PC-9 (cell line): ENCODE measurements around the gene LMCD1. TPM values are rescaled to one million over a fixed set of nuclear protein-coding genes. Genes with fewer than 3 reads are reported as not detected.

Source experiments
- BruUV-seq: library from RNA; stranded (reverse); fragments of 400-500 nt; replicated peaks from 2 replicates; lab custom pipeline; 2021; lab: Mats Ljungman, UMichigan
- CTCF ChIA-PET: fragments of 300-600 bp; sonication (Branson Sonifier 250); formaldehyde crosslinking; loops from one replicate; lab custom pipeline; 2022; ENCODE audit warnings: antibody characterized with exemption; lab: Charles Lee
- POLR2A ChIA-PET: fragments of 300-600 bp; sonication (Branson Sonifier 250); formaldehyde crosslinking; loops from one replicate; lab custom pipeline; 2022; ENCODE audit warnings: antibody characterized with exemption; ENCODE audit not compliant: unreplicated experiment; lab: Charles Lee
- DNase-seq, 2 experiments: peaks; one replicate each; pipeline versions ENCODE4 v3.0.0 to v3.0.0-alpha.2; 2015 to 2022; ENCODE audit warnings: mixed read lengths in 1 of 2
- H2AFZ ChIP-seq: fragments of 200-600 bp; sonication (generic); 2 replicates; pipeline ENCODE4 v1.8.1; 2017; ENCODE audit warnings: antibody characterized with exemption
- H3F3A ChIP-seq: fragments of 200-600 bp; sonication (generic); 2 replicates; pipeline ENCODE4 v1.8.1; 2017; ENCODE audit warnings: antibody characterized with exemption, mild to moderate bottlenecking, low read depth; ENCODE audit not compliant: insufficient read depth
- H3K27ac ChIP-seq: fragments of 200-600 bp; sonication (generic); 2 replicates; pipeline ENCODE4 v1.6.1; 2016; ENCODE audit warnings: mixed run types
- H3K27me3 ChIP-seq: fragments of 200-600 bp; sonication (generic); 2 replicates; pipeline ENCODE4 v1.6.1; 2016; ENCODE audit warnings: low read depth, mixed run types; ENCODE audit not compliant: insufficient read depth
- H3K36me3 ChIP-seq: fragments of 200-600 bp; sonication (generic); 2 replicates; pipeline ENCODE4 v1.6.1; 2016; ENCODE audit warnings: low read depth, mixed run types
- H3K4me1 ChIP-seq: fragments of 200-600 bp; sonication (generic); replicated peaks from 2 replicates; pipeline ENCODE4 v1.6.1; 2016; ENCODE audit warnings: mixed run types; ENCODE audit not compliant: insufficient read depth
- H3K4me2 ChIP-seq: fragments of 200-600 bp; sonication (generic); 2 replicates; pipeline ENCODE4 v1.6.1; 2017; ENCODE audit warnings: mixed run types
- H3K4me3 ChIP-seq: fragments of 200-600 bp; sonication (generic); 2 replicates; pipeline ENCODE4 v1.6.1; 2016; ENCODE audit warnings: mixed run types
- H3K79me2 ChIP-seq: fragments of 200-600 bp; sonication (generic); 2 replicates; pipeline ENCODE4 v1.6.1; 2017; ENCODE audit warnings: low read depth, mixed run types
- H3K9me2 ChIP-seq: fragments of 200-600 bp; sonication (generic); 2 replicates; pipeline ENCODE4 v1.8.1; 2017; ENCODE audit warnings: mild to moderate bottlenecking; ENCODE audit not compliant: insufficient read depth
- H3K9me3 ChIP-seq: fragments of 200-600 bp; sonication (generic); 2 replicates; pipeline ENCODE4 v1.8.1; 2016; ENCODE audit warnings: low read depth; ENCODE audit not compliant: insufficient read depth
- H4K20me1 ChIP-seq: fragments of 200-600 bp; sonication (generic); 2 replicates; pipeline ENCODE4 v1.8.1; 2017; ENCODE audit not compliant: insufficient read depth
- EZH2 ChIP-seq: fragments of 200-600 bp; sonication (generic); IDR thresholded peaks from 2 replicates; pipeline ENCODE4 v1.8.0; 2017; ENCODE audit warnings: antibody characterized with exemption, low read depth
- intact Hi-C: fragments of 100-400 bp; cut with micrococcal nuclease; formaldehyde crosslinking; loops from one replicate; pipeline ENCODE4 v1.10.0; 2022; ENCODE audit not compliant: unreplicated experiment
- total RNA-seq: library from RNA; stranded (reverse); gene quantifications from 2 replicates; pipeline ENCODE4 v1.2.3, GENCODE V29; 2021
- TF ChIP-seq, protein P1 (sequence below): fragments of 200-600 bp; sonication (generic); conservative IDR thresholded peaks from 2 replicates; pipeline ENCODE4 v1.6.1; 2017; ENCODE audit warnings: mixed run types, antibody characterized with exemption, mild to moderate bottlenecking, moderate library complexity

Gene LMCD1
- total RNA-seq, 1 experiment from 2014 or later: 10.3 TPM

DNA sequence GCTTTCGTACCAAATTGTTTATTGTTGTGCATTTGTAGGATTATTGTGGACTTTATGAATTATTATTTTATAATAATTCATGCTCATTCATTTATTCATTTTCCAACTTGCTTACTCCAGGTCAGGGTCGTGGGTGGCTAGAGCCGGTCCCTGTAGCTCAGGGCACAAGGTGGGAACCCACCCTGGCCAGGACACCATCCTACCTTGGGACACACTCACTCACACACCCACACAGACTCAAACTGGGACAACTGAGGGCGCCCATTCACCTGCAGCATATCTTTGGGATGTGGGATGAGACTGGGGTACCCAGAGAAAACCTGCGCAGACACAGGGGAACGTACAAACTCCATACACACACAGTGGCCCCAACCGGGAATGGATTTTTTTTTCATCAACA lies 102.4 kb downstream of the LMCD1 start:
- Histone ChIP-seq H3K4me3 (no peak overlapping the region), H4K20me1 (no peaks in the 10 kb centered on the region), H3F3A (no peaks in the 10 kb centered on the region), H3K79me2 (no peaks in the 10 kb centered on the region), H3K9me3 (no peaks in the 10 kb centered on the region), H3K4me2 (no peak overlapping the region), H2AFZ (no peak overlapping the region), H3K27ac (no peak overlapping the region), H3K36me3 (no peaks in the 10 kb centered on the region), H3K9me2 (no peaks in the 10 kb centered on the region), H3K4me1 (no peaks in the 10 kb centered on the region), H3K27me3 (no peaks in the 10 kb centered on the region)
- ChIA-PET CTCF (no interaction called here), POLR2A (no interaction called here)
- DNase-seq: no peak
- intact Hi-C loops: no loop called here
- no TSS peak for BruUV-seq
- TF ChIP-seq, protein P1, sequence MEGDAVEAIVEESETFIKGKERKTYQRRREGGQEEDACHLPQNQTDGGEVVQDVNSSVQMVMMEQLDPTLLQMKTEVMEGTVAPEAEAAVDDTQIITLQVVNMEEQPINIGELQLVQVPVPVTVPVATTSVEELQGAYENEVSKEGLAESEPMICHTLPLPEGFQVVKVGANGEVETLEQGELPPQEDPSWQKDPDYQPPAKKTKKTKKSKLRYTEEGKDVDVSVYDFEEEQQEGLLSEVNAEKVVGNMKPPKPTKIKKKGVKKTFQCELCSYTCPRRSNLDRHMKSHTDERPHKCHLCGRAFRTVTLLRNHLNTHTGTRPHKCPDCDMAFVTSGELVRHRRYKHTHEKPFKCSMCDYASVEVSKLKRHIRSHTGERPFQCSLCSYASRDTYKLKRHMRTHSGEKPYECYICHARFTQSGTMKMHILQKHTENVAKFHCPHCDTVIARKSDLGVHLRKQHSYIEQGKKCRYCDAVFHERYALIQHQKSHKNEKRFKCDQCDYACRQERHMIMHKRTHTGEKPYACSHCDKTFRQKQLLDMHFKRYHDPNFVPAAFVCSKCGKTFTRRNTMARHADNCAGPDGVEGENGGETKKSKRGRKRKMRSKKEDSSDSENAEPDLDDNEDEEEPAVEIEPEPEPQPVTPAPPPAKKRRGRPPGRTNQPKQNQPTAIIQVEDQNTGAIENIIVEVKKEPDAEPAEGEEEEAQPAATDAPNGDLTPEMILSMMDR: no peak
- TF ChIP-seq EZH2: no peak

DNA sequence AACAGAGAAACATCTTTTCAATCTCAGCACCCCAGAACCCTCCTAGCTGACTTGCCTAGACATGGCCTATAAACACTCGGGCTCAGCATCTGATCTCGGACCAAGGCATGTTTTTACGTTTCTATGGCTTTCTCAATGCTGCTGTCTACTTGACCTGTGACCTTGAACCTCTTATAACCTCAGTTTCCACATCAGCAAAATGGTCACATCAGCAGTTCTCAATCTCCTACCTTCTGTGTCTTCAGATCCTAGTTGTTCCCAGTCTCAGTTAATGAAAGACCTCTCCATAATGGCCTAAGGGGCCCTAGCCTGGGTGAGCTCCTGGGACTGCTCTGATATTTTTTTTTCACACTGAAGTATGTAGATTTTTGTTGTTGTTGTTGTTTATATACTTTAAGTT lies 103.4 kb downstream of the LMCD1 start:
- no peak overlapping the region for H3K27ac ChIP-seq
- no peak for DNase-seq
- H3K27me3 ChIP-seq: no peaks in the 10 kb centered on the region
- no peak overlapping the region for H3K4me2 ChIP-seq
- no peaks in the 10 kb centered on the region for H4K20me1 ChIP-seq
- CTCF ChIA-PET: no interaction called here
- intact Hi-C loops: no loop called here
- H3F3A ChIP-seq: no peaks in the 10 kb centered on the region
- no peaks in the 10 kb centered on the region for H3K79me2 ChIP-seq
- H3K36me3 ChIP-seq: no peaks in the 10 kb centered on the region
- POLR2A ChIA-PET: no interaction called here
- no peak overlapping the region for H2AFZ ChIP-seq
- H3K9me3 ChIP-seq: no peaks in the 10 kb centered on the region
- no TSS peak for BruUV-seq
- TF ChIP-seq EZH2: no peak
- TF ChIP-seq, protein P1: no peak
- no peaks in the 10 kb centered on the region for H3K4me1 ChIP-seq
- no peaks in the 10 kb centered on the region for H3K9me2 ChIP-seq
- no peak overlapping the region for H3K4me3 ChIP-seq

DNA sequence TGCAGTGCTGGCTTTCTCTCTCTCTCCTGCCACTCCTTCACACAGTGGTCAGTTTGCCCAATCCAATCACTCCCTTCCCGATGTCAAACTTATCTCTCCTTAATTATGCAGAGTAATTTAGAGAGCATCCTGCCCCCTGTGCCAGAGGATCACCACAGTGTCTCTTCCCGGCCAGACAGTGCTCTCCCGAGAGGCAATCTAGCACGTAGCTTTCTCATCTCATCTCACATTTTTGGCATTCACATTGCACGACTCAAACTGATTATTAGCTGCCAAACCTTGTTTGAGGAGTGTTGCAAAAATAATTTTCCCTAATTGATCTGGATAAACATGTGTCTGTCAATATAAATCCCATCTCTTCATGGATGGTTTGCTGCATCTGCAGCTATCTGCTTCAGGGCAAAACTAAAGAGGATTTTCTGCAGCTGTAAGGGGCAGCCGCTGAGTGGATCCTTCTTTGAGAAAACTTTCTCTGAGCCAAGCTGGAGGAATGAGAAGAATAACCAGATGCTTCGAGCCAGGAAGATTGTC lies 105.1 kb downstream of the LMCD1 start:
- H3K9me2 ChIP-seq: no peaks in the 10 kb centered on the region
- H3K36me3 ChIP-seq: no peaks in the 10 kb centered on the region
- H3K27ac ChIP-seq: no peak overlapping the region
- no peak for DNase-seq
- no peak overlapping the region for H3K4me2 ChIP-seq
- no TSS peak for BruUV-seq
- no peaks in the 10 kb centered on the region for H3K4me1 ChIP-seq
- H4K20me1 ChIP-seq: no peaks in the 10 kb centered on the region
- H3K4me3 ChIP-seq: no peak overlapping the region
- H3K27me3 ChIP-seq: no peaks in the 10 kb centered on the region
- H3K9me3 ChIP-seq: no peaks in the 10 kb centered on the region
- H3K79me2 ChIP-seq: no peaks in the 10 kb centered on the region
- no peak overlapping the region for H2AFZ ChIP-seq
- CTCF ChIA-PET: interaction anchor here (0.7 to 1.2 kb wide), 3 partner anchors 108 to 289 kb away, joined by 3 to 5 read pairs (median 4); no protein-coding TSS in a partner anchor
- TF ChIP-seq, protein P1: no peak
- no peak for TF ChIP-seq EZH2
- H3F3A ChIP-seq: no peaks in the 10 kb centered on the region
- POLR2A ChIA-PET: no interaction called here
- intact Hi-C loops: loop anchor here (1.0 kb wide), 2 partner anchors 164 to 189 kb away; no protein-coding TSS in a partner anchor
